HK-2 (cell line): ENCODE data around the gene ABLIM3.
"Not testable (repeated sequence)": the region's sequence is repeated elsewhere in the genome, so short reads cannot be mapped to it uniquely, and the experiment has no call there.

Source experiments
- DNase-seq: peaks from one replicate; pipeline ENCODE4 v3.0.0-alpha.2; 2018; ENCODE audit not compliant: unreplicated experiment

ABLIM3 gene

DNA sequence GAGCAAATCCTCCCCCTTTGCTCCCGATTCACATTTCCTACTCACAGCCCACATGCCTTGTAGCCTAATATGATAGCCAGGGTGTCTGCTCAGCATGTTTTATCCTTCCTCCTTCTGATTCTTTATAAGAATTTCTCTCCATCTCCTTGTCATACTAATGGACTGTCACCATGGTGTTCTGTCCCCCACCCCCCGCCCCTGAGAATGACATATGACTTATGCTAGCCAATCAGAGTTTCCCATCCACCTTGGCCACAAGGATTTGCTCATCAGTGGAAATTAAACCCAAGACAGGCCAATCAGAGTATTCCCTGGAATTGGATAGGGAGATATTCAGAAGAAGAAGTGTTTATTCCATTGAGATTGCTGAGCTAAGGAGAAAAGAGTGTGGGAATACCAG, 16.0 kb downstream of the ABLIM3 start:
- DNase-seq: no peak

DNA sequence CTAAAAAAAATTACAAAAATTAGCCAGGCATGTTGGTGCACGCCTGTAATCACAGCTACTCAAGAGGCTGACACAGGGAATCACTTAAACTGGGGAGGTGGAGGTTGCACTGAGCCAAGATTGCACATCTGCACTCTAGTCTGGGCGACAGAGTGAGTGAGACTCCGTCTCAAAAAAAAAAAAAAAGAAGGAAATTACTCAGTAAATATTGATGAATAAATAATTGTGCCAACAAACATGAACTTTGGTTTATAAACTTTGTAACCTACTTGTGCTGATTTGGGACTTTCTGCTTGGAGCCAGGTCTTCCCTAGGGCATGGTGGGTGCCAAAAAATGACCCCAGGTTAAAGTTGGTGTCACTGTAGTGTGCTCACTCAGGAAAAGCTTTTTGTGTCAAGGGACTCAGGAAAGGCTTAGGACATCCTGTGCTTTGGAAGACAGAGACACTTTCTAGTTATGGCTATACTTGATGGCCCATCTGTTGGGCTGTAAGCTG, 19.0 kb downstream of the ABLIM3 start:
- no peak for DNase-seq

DNA sequence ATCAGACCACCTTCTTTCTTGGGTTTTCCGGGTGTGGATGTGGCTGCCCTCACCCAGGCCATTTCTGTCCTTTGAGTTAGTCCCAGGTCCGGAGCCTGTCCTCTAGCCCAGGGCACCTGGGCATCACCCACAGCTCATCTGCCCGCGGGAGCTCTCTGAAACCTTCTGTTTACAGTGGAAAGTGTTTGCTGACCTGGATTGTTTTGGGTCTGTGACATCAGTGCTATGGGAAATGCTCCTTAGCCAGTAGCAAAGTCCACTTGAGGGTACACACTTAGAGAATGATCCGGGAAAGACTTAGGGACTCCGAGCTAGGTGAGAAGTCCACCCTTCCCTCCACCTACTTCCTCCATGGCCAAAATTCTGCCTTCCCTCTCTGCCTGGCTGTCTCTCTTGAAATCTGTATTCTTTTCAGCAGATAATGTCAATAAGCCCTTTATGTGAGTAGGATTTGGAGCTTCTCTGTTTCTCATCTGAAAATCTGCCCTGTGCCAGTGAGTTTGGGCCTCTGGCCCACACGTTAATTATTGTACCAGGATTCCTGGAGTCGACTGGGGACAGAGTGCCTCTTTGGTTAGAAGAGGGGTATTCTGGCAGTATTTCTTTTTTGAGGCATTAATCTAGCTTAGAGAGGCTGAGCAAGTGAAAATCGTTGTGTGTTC, 19.9 kb downstream of the ABLIM3 start:
- DNase-seq: no peak

DNA sequence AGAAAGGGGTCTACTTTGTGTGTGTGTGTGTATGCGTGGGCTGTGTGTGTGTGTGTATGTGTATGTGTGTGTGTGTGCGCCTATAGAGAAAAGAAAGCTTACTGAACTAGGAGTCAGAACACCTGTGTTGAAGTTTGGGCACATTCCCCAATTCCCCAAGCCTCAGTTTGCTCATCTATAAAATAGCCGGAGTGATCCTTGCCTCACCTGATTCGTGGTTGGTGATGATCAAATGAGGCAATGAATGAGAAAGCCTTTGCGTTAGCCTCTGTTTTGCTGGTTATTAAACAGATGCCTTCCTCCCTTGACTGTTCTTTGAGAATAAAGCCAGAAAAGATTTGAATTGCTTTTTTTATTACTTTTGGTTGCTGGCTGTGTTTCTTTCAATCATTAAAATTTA, 20.6 kb downstream of the ABLIM3 start:
- no peak for DNase-seq

DNA sequence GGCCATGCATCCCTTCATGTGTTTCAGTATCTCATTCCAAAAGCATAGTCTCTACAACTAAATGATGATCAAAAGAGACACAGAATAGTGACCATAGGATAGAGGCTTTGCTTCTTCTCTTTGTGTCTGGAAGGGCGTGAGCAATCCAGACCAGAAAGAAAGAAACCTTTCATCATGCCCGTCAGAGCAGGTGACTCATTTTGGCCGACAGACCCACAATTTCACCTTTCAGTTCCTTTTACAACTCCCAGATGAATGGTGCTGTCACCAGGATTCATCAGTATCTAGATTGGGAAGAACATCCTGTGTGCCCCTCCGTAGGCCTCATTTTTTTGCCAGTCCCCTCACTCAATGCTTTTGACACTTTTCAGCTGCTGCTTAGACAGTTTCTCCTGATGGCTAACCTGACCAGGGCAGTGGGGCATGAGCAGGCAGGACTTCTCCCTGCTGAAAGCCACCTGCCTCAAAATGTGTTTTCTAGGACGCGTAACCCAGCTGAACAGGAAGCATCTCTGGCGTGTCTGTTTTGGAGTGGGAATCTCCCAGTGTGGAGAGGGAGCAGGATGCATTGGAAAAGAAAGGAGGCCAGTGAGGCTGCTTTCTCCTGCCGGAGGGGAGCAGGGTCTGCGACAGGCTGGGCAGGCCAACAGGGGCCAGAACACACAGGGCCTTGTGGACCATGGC, 21.2 kb downstream of the ABLIM3 start:
- DNase-seq: no peak

DNA sequence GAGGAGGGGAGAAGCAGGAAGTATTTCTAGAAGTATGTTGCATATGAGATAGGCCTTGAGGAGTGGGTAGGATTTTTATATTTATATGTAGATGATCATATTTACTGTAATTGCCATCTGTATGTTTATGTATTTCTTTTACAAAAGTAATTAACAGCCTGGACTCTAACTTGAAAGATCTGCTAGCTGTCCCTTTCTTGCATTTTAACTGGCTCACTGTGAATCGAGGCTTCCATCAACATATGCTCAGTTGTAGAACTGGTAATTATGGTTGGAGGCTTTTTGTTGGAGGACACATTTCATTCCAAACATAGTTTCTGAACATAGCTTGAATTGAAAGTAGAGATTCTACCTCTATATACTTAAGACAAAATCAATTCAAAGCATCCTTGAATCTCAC, 23.4 kb downstream of the ABLIM3 start:
- DNase-seq: no peak

DNA sequence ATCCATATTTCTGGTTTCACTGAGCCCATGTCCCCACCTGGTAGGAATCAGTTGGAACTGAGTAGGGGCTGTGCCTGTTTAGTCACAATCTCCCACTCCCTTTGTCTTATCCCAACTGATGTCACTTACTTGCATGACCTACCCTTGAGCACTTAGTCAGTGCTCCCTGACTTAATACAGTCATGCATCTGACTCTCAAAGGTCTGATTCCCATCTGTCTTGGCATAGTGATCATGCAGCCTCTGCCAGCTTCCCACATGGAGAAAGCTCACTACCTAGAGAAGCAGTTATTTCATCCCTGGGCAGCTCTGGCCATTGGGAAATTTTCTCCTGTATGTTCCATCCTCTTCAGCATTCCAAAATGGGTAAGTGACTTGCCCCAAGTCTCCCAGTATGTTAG, 24.8 kb downstream of the ABLIM3 start:
- no peak for DNase-seq

DNA sequence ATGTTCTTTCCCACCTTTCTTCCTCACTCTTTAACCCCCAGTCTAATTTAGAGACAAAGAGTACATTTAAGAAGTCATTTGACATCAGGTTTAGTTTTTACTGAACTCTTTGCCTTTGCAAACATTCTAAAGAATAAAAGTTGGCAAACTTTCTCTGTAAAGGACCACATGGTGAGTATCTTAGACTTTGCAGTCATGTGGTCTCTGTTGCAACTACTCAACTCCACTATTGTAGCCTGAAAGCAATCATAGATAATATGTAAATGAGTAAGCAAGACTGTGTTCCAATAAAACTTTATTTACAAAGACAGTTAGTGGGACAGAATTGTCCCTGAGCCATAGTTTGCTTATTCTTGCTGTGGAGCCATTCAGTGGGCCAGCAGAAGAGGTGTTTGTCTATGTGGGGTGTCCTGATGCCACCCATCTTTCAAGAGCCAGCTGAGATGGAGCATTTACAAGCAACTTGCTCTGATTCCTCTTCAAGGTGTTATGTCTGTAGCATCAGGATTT, 25.4 kb downstream of the ABLIM3 start:
- no peak for DNase-seq

DNA sequence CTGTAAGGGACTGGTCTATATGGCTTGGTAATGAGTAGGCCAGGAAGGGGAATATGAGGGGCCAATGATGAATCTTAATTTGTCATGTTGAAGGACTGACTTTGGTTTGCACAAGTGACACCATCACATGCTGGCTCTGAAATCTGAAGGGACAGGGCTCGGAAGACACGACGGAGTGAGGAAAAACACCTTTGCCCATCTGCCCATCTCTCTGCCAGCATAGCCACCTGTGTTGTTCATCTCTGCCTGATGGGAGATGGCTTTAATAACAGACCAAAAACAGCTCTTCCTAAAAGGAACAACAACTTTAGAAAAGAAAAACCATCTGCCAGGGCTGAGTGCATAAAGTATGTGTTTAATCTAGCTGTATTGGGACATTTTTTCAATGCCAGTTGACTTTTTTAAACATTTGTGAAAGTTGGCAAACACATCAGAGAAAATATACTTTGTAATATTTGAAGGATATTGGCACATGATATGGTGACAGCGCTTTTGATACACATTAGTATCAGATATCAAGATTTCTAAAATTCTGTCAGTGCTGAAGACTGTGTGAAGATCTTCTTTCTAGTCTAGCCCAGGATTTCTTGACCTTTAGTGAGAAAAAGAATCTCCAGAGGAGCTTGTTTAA, 27.1 kb downstream of the ABLIM3 start:
- no peak for DNase-seq

DNA sequence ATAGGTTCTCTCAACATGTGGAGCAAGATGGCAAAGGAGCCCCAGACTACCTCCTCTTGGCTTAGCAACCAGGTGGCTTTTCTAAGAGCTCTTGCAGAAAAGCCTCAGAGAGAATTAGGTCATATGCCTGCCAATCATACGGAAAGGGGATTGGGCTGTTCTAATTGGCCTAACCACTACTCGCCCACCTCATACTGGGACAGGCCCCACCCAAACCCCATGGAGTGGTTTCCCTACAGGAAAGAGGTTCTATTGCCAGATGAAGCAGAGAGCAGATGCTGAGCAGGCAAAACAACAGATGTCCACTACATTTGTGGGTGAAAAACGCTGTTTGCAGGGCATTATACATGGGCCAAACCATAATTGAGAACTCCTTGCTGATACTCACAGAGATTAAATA, 29.0 kb downstream of the ABLIM3 start:
- DNase-seq: no peak

DNA sequence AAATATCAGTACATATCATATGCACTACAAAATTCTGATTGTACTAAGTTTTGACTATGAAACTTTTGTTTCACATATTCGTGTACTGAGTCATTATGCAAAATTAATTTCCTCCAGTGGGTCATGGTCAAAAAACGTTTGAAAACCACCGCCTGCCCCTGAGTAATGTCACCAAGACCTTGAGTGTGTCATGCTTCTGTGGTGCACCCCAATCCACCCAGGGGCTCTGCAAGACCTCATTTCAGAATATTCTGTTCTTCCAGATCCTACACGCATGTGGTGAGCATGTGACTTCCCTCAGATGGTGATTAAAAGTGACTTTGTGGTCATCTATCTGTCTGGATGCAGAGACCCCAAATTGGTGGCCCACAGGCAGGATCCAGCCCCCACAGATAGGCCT, 31.0 kb downstream of the ABLIM3 start:
- DNase-seq: no peak

DNA sequence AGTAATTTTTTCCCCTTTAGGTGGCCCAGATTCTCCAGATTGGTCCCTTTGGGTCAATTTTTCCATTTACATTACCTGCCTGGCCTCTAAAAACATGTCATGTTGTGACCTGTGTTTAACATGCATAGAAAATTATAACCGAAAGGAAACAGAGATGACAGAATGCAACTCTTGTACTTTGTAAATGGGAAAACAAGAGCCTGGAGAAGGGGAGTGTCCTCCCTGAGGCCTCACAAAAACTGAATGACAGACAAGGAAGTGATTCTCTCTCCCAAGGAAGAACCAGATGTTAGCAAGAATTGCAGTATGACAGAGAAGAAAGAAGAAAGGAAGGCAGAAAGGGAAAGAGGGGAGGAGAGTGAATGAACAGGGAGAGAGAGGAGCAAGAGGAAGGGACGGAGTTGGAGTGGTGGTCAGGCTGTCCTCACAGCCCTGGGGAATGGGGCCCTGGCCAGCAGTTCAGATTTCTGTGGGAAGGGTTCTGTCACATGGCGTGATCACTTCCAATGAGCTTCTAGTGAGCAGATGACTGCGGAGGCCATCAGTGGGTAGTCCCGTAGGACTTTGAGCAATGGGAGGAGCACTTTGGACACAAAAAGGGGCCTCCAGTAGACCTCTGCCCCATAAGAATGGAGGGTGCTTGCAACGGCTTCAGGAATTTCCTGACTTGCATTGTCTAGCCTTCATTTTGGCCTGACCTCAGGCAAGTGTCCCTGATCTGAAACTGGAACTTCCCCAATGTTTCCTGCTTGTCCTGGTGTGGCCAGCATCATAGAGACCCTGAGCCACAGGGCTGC, 31.6 kb downstream of the ABLIM3 start:
- no peak for DNase-seq

DNA sequence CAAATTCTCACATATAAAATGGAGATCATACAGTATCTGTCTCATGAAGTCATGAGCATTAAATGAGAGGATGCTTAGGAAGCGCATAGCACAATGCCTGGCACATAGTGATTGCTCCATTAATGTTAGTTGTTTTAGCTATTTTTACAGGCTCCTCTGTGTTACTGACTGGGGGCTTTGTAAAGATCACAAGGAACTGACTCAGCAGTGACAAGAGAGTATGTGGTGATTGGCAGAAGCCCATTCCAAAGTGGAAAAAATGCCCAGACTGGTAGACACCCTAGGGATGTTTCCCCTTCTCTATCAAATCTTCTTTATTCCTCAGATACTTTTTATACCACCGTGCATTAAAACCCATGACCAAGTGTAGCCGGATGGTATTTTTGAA, 33.5 kb downstream of the ABLIM3 start:
- DNase-seq: no peak

DNA sequence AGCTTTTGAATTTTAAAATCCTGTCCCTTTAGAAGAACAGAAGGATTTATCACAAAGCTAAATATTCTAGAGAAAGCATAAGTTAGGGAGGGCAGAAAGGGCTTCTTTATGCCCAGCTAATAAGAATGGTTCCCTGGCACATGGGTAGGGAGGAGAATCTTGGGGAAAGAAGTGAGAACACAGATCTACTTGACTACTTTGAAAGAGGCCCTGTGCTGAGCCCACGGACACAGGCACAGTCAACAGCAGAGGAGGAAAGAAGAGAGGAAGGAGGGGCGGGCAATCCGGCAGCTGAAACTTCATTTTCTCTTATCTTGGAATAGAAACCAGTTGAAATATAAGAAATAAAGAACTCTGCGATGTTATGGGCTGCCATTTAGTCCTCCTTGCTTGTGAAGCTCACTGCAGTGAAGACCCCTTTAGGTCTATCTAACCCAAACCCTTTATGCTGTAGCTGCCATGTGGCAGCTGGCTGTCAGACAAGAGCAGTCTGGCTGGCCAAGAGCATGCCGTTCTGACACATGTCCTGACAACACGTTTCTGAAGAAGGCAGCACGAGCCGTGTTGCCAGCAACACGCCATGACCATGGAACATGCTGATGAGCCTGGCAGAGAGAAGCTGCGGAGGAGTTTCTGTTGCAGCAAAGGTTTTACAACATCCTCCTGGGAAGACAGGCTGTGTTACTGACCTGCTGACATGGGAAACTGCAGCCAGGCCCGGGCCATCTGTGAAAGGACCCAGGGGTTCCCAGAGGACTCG, 34.2 kb downstream of the ABLIM3 start:
- DNase-seq: no peak

DNA sequence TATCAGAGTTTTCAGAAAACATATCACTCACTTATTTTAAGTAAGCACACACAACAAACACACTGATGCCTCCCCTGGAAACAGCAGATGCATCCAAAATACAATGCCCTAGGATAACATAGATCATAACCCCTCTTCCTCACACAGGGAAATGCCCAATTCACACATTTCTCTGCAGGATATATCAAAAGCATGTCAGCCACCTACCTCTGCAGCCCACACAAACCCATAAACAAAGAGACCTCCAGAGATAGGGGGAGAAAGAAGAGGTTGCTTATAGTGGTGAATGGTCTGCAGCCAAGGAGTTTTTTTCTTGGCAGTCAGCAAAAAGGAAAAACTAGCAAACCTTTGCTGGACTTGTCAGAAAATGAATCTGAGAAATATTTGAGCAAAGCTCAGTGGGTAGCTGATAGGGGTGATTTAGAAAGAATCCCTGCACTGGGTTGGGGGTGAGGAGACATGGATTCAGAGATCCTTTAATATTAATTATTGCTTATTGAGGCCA, 36.1 kb downstream of the ABLIM3 start:
- no peak for DNase-seq

DNA sequence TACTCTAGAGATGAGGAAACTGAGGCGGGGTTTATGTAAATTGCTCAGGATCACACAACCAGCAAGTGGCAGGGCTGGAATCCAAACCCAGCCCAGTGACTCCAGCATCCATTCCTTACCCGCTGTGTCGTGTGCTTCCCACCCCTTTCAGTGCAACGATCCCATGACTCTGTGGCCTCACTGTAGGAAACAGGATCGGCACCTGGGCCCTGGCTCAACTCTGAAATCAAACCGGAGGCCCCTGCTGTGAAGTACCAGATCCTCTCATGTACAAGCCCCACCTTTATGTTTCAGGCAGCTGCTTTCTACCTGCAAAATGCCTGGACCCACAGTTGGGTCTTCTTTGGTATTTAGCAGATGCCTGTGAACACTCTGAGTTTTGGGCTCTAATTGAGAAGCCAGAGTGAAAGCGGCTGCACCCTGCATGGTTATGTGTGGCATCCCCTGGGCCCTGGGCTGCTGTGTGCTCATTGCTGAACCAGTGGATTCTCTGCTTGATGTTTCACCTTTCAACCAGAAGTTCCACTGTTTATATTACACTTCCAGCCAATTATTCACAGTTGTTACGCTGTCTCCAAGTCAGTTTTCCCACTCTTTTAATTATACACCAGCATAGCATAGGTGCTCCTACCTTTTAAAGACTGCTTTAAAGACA, 36.7 kb downstream of the ABLIM3 start:
- DNase-seq: no peak

DNA sequence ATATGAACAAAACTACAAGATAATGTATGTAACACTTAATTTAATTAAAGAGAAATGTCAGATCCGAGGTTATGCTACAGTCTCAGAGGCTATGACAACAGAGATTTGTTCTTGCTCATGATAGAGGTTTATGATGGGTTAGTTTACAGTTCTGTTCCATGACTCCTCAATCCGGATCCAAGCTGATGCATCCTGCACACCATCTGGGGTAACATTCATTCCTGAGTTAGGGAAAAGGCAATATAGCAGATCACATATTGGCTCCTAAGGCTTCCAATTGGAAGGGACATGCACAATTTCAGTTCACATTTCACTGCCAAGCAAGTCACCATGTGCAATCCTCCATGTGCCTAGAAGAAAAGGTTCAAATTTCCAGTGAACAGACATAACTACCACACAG, 40.4 kb downstream of the ABLIM3 start:
- DNase-seq: no peak

DNA sequence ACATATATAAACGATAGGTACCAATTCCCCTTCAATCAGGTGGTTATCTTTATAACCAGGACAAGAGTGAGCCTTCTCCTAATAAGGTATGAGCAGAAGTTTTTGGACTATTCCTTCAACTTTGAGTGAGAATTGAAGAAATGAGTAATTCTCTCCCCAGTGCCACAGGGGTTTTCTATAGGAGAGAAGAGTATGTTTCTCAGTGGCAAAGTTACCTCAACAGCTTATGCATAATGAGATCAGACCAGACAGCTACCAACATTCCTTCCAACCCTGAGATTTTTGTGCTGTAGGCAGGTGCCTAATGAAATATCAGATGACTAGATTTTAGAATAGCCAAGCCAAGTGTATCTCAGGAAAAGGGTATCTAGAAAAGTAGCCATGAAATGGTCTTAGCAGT, 40.9 kb downstream of the ABLIM3 start:
- DNase-seq: no peak

DNA sequence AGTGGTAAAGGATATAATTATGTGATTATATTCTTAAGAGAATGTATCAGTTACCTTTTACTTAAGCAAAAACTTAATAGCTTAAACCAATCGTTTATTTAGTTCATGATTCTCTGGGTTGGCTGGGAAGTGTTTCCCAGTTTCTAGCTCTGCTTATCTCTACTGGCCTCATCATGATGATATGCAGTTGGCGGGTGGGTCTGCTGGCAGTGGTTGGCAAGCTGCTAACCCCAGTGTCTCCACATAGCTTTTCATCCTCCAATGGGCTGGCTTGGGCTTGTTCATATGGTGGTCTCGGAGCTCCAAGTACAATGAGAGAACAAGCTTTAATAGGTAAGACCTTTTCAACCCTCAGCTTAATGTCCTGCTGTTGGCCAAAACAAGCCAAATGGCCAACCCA, 43.8 kb downstream of the ABLIM3 start:
- no peak for DNase-seq

DNA sequence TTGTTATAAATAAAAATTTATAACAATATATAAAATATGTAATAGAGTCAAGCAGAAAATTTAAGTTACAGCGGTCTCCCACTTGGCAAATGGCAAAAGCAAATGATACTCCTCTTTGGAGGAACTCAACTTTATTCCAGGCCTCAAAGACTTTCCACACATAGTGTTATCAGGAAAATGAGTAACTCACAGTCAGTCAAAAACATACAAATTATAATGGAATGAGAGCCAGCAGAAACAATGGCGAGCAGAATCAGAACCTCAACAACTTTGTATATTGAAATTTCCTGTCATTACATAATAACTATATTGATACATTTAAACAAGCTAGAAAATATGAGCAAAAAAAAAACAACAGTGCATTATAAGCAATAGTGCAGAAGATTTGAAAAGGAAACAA, 45.2 kb downstream of the ABLIM3 start:
- no peak for DNase-seq

DNA sequence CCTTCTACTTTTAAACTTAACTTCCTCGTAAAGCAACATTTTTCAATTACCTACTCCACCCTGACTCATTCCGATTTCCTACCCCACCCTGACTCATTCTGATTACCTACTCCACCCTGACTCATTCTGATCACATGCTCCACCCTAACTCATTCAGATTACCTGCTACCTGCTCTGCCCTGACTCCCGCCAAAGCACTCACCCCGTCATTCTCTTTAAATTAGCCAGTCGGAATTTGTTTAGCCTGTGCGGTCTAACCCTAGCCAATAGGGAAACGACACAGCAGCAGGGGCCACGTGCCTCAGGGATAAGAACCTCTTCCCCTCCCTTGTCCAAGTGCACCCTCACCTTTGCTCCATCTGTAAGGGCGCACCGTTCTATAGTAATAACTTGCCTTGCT, 46.3 kb downstream of the ABLIM3 start:
- DNase-seq: not testable (repeated sequence)
